ENCODE data around the gene GSTT2B. TPM values are rescaled to one million over a fixed set of nuclear protein-coding genes. Genes with fewer than 3 reads are reported as not detected.
A peak's percentile ranks its signal among the peaks of the same experiment; 100 is the strongest.
"Not testable (repeated sequence)": the region's sequence is repeated elsewhere in the genome, so short reads cannot be mapped to it uniquely, and the experiment has no call there.

Gene GSTT2B
- total RNA-seq, 2 experiments from 2014 or later, result not detected

GRCh38 chr22:23951383-23951782 lies 9.6 kb downstream of the GSTT2B start:
- DNase-seq; H3K9me3 Mint-ChIP-seq; CTCF ChIA-PET; H3K27me3 Mint-ChIP-seq; H3K4me1 Mint-ChIP-seq; POLR2A ChIA-PET; H3K4me3 Mint-ChIP-seq; H3K36me3 Mint-ChIP-seq (ENCODE audit: low read depth); H3K27ac Mint-ChIP-seq: not testable (repeated sequence)

GRCh38 chr22:23949764-23950163 lies 11.2 kb downstream of the GSTT2B start:
- H3K9me3 Mint-ChIP-seq; CTCF ChIA-PET; H3K4me3 Mint-ChIP-seq; H3K27me3 Mint-ChIP-seq; H3K27ac Mint-ChIP-seq; H3K36me3 Mint-ChIP-seq (ENCODE audit: low read depth); H3K4me1 Mint-ChIP-seq; DNase-seq; POLR2A ChIA-PET: not testable (repeated sequence)

GRCh38 chr22:23947391-23947790 lies 13.6 kb downstream of the GSTT2B start:
- H3K4me3 Mint-ChIP-seq; DNase-seq; H3K27ac Mint-ChIP-seq; H3K9me3 Mint-ChIP-seq; H3K4me1 Mint-ChIP-seq; H3K36me3 Mint-ChIP-seq (ENCODE audit: low read depth); CTCF ChIA-PET; POLR2A ChIA-PET: not testable (repeated sequence)
- H3K27me3 Mint-ChIP-seq, result peaks cover 15% of the 10 kb centered on the region

GRCh38 chr22:23940166-23940565 lies 20.8 kb downstream of the GSTT2B start:
- H3K4me1 Mint-ChIP-seq; H3K27ac Mint-ChIP-seq; H3K36me3 Mint-ChIP-seq (ENCODE audit: low read depth); H3K4me3 Mint-ChIP-seq; DNase-seq; H3K27me3 Mint-ChIP-seq; H3K9me3 Mint-ChIP-seq; CTCF ChIA-PET; POLR2A ChIA-PET: not testable (repeated sequence)

- H3K27ac Mint-ChIP-seq, result no peak overlapping the region
- H3K4me1 Mint-ChIP-seq, result peaks cover 2% of the 10 kb centered on the region
- no peaks in the 10 kb centered on the region for H3K9me3 Mint-ChIP-seq
- POLR2A ChIA-PET, result no interaction called here
- no peak overlapping the region for H3K4me3 Mint-ChIP-seq
- CTCF ChIA-PET, result no interaction called here
- peaks cover 4% of the 10 kb centered on the region for H3K27me3 Mint-ChIP-seq
- DNase-seq, result no peak
- H3K36me3 Mint-ChIP-seq (ENCODE audit: low read depth), result no peaks in the 10 kb centered on the region
Observed at GRCh38 chr22:23939017-23939357, 22.0 kb downstream of the GSTT2B start.

GRCh38 chr22:23938328-23939016 lies 22.5 kb downstream of the GSTT2B start:
- ChIA-PET POLR2A (no interaction called here), CTCF (no interaction called here)
- Mint-ChIP-seq H3K9me3 (no peaks in the 10 kb centered on the region), H3K4me3 (no peak overlapping the region), H3K27me3 (peaks cover 4% of the 10 kb centered on the region), H3K4me1 (peaks cover 2% of the 10 kb centered on the region), H3K27ac (no peak overlapping the region), H3K36me3 (ENCODE audit: low read depth) (no peaks in the 10 kb centered on the region)
- no peak for DNase-seq

- peaks cover 17% of the 10 kb centered on the region for H3K9me3 Mint-ChIP-seq
- CTCF ChIA-PET, result no interaction called here
Observed at GRCh38 chr22:23926561-23926960, 34.4 kb downstream of the GSTT2B start.

GRCh38 chr22:23925020-23925606 lies 35.9 kb downstream of the GSTT2B start:
- H3K9me3 Mint-ChIP-seq, result peaks cover 12% of the 10 kb centered on the region
- H3K27me3 Mint-ChIP-seq, result no peaks in the 10 kb centered on the region
- H3K27ac Mint-ChIP-seq, result no peak overlapping the region
- no peak overlapping the region for H3K4me3 Mint-ChIP-seq
- peaks cover 56% of the 10 kb centered on the region for H3K36me3 Mint-ChIP-seq (ENCODE audit: low read depth)
- peaks cover 10% of the 10 kb centered on the region for H3K4me1 Mint-ChIP-seq
- ChIA-PET CTCF (no interaction called here), POLR2A (no interaction called here)
- no peak for DNase-seq

More at GRCh38 chr22:23926561-23926960, 34.4 kb downstream of the GSTT2B start:
- Mint-ChIP-seq H3K4me3 (no peak overlapping the region), H3K36me3 (ENCODE audit: low read depth) (peaks cover 62% of the 10 kb centered on the region), H3K4me1 (peaks cover 10% of the 10 kb centered on the region), H3K27ac (no peak overlapping the region), H3K27me3 (no peaks in the 10 kb centered on the region)
- POLR2A ChIA-PET, result interaction anchor here (0.8 kb wide), 1 partner anchor 13 kb away, joined by 3 read pairs; no protein-coding TSS in a partner anchor
- DNase-seq, result no peak

GRCh38 chr22:23922921-23923320 lies 38.1 kb downstream of the GSTT2B start:
- H3K4me3 Mint-ChIP-seq, result no peak overlapping the region
- POLR2A ChIA-PET, result no interaction called here
- H3K27ac Mint-ChIP-seq, result peak overlapping the region; percentile 52
- H3K36me3 Mint-ChIP-seq (ENCODE audit: low read depth), result peaks cover 39% of the 10 kb centered on the region
- no peaks in the 10 kb centered on the region for H3K27me3 Mint-ChIP-seq
- no peak for DNase-seq
- CTCF ChIA-PET, result no interaction called here
- H3K4me1 Mint-ChIP-seq, result peaks cover 10% of the 10 kb centered on the region
- peaks cover 12% of the 10 kb centered on the region for H3K9me3 Mint-ChIP-seq

- H3K27me3 Mint-ChIP-seq, POLR2A ChIA-PET, H3K4me3 Mint-ChIP-seq, DNase-seq, H3K27ac Mint-ChIP-seq: not testable (repeated sequence)
- peaks cover 27% of the 10 kb centered on the region for H3K36me3 Mint-ChIP-seq (ENCODE audit: low read depth)
- CTCF ChIA-PET, result interaction anchor here (0.7 to 1.1 kb wide), 2 partner anchors 8 to 234 kb away, joined by 3 read pairs; no protein-coding TSS in a partner anchor
- peaks cover 10% of the 10 kb centered on the region for H3K4me1 Mint-ChIP-seq
- peaks cover 12% of the 10 kb centered on the region for H3K9me3 Mint-ChIP-seq
Observed at GRCh38 chr22:23921586-23922201, 39.3 kb downstream of the GSTT2B start.

GRCh38 chr22:23920267-23920611 lies 40.8 kb downstream of the GSTT2B start:
- not testable (repeated sequence) for H3K4me3 Mint-ChIP-seq, H3K9me3 Mint-ChIP-seq, H3K27ac Mint-ChIP-seq, H3K27me3 Mint-ChIP-seq, DNase-seq
- Mint-ChIP-seq H3K4me1 (peaks cover 10% of the 10 kb centered on the region), H3K36me3 (ENCODE audit: low read depth) (peaks cover 16% of the 10 kb centered on the region)
- ChIA-PET CTCF (interaction anchor here (1.1 to 1.2 kb wide), 2 partner anchors 9 to 26 kb away, joined by 3 read pairs; partner anchors contain the start of gene MIF), POLR2A (interaction anchor here (1.2 kb wide), 1 partner anchor 26 kb away, joined by 3 read pairs; the partner anchor contains the start of gene MIF)

GRCh38 chr22:23915290-23915689 lies 45.7 kb downstream of the GSTT2B start:
- no peak overlapping the region for H3K27ac Mint-ChIP-seq
- H3K36me3 Mint-ChIP-seq (ENCODE audit: low read depth), result peaks cover 4% of the 10 kb centered on the region
- H3K4me3 Mint-ChIP-seq, result no peak overlapping the region
- POLR2A ChIA-PET, result no interaction called here
- H3K9me3 Mint-ChIP-seq, result no peaks in the 10 kb centered on the region
- no peak for DNase-seq
- CTCF ChIA-PET, result no interaction called here
- no peaks in the 10 kb centered on the region for H3K27me3 Mint-ChIP-seq
- peaks cover 27% of the 10 kb centered on the region for H3K4me1 Mint-ChIP-seq

- POLR2A ChIA-PET, result interaction anchor here (0.9 to 6.9 kb wide), 17 partner anchors 10 to 514 kb away, joined by 3 to 85 read pairs (median 4); partner anchors contain the start of genes ADORA2A, CABIN1, MIF and SLC2A11
- H3K27ac Mint-ChIP-seq, result peak overlapping the region; percentile 95
- H3K36me3 Mint-ChIP-seq (ENCODE audit: low read depth), result peaks cover 4% of the 10 kb centered on the region
Observed at GRCh38 chr22:23913661-23914353, 47.2 kb downstream of the GSTT2B start.

More at GRCh38 chr22:23913661-23914353, 47.2 kb downstream of the GSTT2B start:
- H3K4me3 Mint-ChIP-seq, result peak overlapping the region; percentile 86
- H3K27me3 Mint-ChIP-seq, result no peaks in the 10 kb centered on the region
- CTCF ChIA-PET, result interaction anchor here (0.8 to 2.6 kb wide), 4 partner anchors 16 to 243 kb away, joined by 3 to 31 read pairs (median 4); partner anchors contain the start of genes MIF and SLC2A11
- H3K9me3 Mint-ChIP-seq, result no peaks in the 10 kb centered on the region
- peaks cover 27% of the 10 kb centered on the region for H3K4me1 Mint-ChIP-seq
- DNase-seq, result peak; percentile 100

Data from activated CD4-positive, alpha-beta memory T cell treated with anti-CD3 and anti-CD28 coated beads, Interleukin-2, amount 10 ng/mL, durations not matched to agents 7 days and 5 days (primary cell).